ENCODE measurements around the gene RIC8A. TPM values are rescaled to one million over a fixed set of nuclear protein-coding genes. Genes with fewer than 3 reads are reported as not detected.
A peak's percentile ranks its signal among the peaks of the same experiment; 100 is the strongest.

RIC8A gene
- total and polyA plus RNA-seq, 4 donors = 93.1 to 118 (median 101) TPM

- H3K27ac ChIP-seq (ENCODE audit: low read depth, low read length) = no peak overlapping the region
- no peaks in the 10 kb centered on the region for H3K4me1 ChIP-seq (ENCODE audit: control insufficient read depth, insufficient read depth, low read length)
- H3K36me3 ChIP-seq (ENCODE audit: control insufficient read depth, insufficient read depth, low read length) = peaks cover 47% of the 10 kb centered on the region
- DNase-seq (ENCODE audit: low read depth in 4 of 6, low spot score in 6 of 6) = no peak
- H3K27me3 ChIP-seq (ENCODE audit: control insufficient read depth, insufficient read depth, low read length) = no peaks in the 10 kb centered on the region
- whole genome bisulfite sequencing (ENCODE audit: insufficient coverage) = 91% methylated on average over 2 of the region's 8 CpGs
- no peaks in the 10 kb centered on the region for H3K9me3 ChIP-seq (ENCODE audit: control insufficient read depth, insufficient read depth, low read length)
- H3K4me3 ChIP-seq (ENCODE audit: low read depth, low read length) = no peak overlapping the region
These were observed 45.2 kb downstream of the RIC8A start for GRCh38 chr11:252666-253065.

GRCh38 chr11:253160-253885 lies 45.8 kb downstream of the RIC8A start:
- no peaks in the 10 kb centered on the region for H3K4me1 ChIP-seq (ENCODE audit: control insufficient read depth, insufficient read depth, low read length)
- no peak overlapping the region for H3K27ac ChIP-seq (ENCODE audit: low read depth, low read length)
- H3K9me3 ChIP-seq (ENCODE audit: control insufficient read depth, insufficient read depth, low read length) = no peaks in the 10 kb centered on the region
- no peak overlapping the region for H3K4me3 ChIP-seq (ENCODE audit: low read depth, low read length)
- WGBS (ENCODE audit: insufficient coverage) = 80% methylated on average over 12 of the region's 13 CpGs
- DNase-seq (ENCODE audit: low read depth in 4 of 6, low spot score in 6 of 6) = no peak
- peaks cover 44% of the 10 kb centered on the region for H3K36me3 ChIP-seq (ENCODE audit: control insufficient read depth, insufficient read depth, low read length)
- H3K27me3 ChIP-seq (ENCODE audit: control insufficient read depth, insufficient read depth, low read length) = no peaks in the 10 kb centered on the region

GRCh38 chr11:253886-254270 lies 46.4 kb downstream of the RIC8A start:
- H3K27ac ChIP-seq (ENCODE audit: low read depth, low read length) = no peak overlapping the region
- no peak overlapping the region for H3K4me3 ChIP-seq (ENCODE audit: low read depth, low read length)
- WGBS (ENCODE audit: insufficient coverage) = 92% methylated on average over 4 of the region's 5 CpGs
- H3K9me3 ChIP-seq (ENCODE audit: control insufficient read depth, insufficient read depth, low read length) = no peaks in the 10 kb centered on the region
- no peaks in the 10 kb centered on the region for H3K4me1 ChIP-seq (ENCODE audit: control insufficient read depth, insufficient read depth, low read length)
- no peaks in the 10 kb centered on the region for H3K27me3 ChIP-seq (ENCODE audit: control insufficient read depth, insufficient read depth, low read length)
- no peak for DNase-seq (ENCODE audit: low read depth in 4 of 6, low spot score in 6 of 6)
- H3K36me3 ChIP-seq (ENCODE audit: control insufficient read depth, insufficient read depth, low read length) = peaks cover 41% of the 10 kb centered on the region

- no CpG with 5 or more reads among the region's 3 CpGs for WGBS (ENCODE audit: insufficient coverage)
- no peaks in the 10 kb centered on the region for H3K27me3 ChIP-seq (ENCODE audit: control insufficient read depth, insufficient read depth, low read length)
- no peak overlapping the region for H3K27ac ChIP-seq (ENCODE audit: low read depth, low read length)
- peaks cover 32% of the 10 kb centered on the region for H3K36me3 ChIP-seq (ENCODE audit: control insufficient read depth, insufficient read depth, low read length)
- H3K9me3 ChIP-seq (ENCODE audit: control insufficient read depth, insufficient read depth, low read length) = no peaks in the 10 kb centered on the region
- no peak overlapping the region for H3K4me3 ChIP-seq (ENCODE audit: low read depth, low read length)
- DNase-seq (ENCODE audit: low read depth in 4 of 6, low spot score in 6 of 6) = peak in 1 of 6 donors; percentile 2
- H3K4me1 ChIP-seq (ENCODE audit: control insufficient read depth, insufficient read depth, low read length) = no peaks in the 10 kb centered on the region
These were observed 47.7 kb downstream of the RIC8A start for GRCh38 chr11:255176-255575.

DNA sequence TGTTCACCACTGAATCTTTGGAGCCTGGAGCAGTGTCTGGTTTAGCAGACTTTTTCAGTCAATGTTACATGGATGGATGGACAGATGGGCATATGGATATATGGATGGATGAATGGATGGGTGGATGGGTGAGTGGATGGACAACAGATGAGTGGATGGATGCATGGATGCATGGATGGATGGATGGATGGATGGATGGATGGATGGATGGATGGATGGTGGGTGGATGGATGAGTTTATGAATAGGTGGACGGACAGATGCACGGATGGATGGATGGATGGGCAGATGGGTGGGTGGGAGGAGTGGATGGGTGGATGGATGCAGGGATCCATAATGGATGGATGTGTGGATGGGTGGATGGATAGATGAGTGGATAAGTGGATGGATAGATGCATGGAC lies 48.3 kb downstream of the RIC8A start:
- no peak for DNase-seq (ENCODE audit: low read depth in 4 of 6, low spot score in 6 of 6)
- peaks cover 28% of the 10 kb centered on the region for H3K36me3 ChIP-seq (ENCODE audit: control insufficient read depth, insufficient read depth, low read length)
- WGBS (ENCODE audit: insufficient coverage) = 100% methylated on average over 2 of the region's 2 CpGs
- H3K27me3 ChIP-seq (ENCODE audit: control insufficient read depth, insufficient read depth, low read length) = no peaks in the 10 kb centered on the region
- H3K4me3 ChIP-seq (ENCODE audit: low read depth, low read length) = no peak overlapping the region
- H3K4me1 ChIP-seq (ENCODE audit: control insufficient read depth, insufficient read depth, low read length) = no peaks in the 10 kb centered on the region
- H3K9me3 ChIP-seq (ENCODE audit: control insufficient read depth, insufficient read depth, low read length) = no peaks in the 10 kb centered on the region
- H3K27ac ChIP-seq (ENCODE audit: low read depth, low read length) = no peak overlapping the region

DNA sequence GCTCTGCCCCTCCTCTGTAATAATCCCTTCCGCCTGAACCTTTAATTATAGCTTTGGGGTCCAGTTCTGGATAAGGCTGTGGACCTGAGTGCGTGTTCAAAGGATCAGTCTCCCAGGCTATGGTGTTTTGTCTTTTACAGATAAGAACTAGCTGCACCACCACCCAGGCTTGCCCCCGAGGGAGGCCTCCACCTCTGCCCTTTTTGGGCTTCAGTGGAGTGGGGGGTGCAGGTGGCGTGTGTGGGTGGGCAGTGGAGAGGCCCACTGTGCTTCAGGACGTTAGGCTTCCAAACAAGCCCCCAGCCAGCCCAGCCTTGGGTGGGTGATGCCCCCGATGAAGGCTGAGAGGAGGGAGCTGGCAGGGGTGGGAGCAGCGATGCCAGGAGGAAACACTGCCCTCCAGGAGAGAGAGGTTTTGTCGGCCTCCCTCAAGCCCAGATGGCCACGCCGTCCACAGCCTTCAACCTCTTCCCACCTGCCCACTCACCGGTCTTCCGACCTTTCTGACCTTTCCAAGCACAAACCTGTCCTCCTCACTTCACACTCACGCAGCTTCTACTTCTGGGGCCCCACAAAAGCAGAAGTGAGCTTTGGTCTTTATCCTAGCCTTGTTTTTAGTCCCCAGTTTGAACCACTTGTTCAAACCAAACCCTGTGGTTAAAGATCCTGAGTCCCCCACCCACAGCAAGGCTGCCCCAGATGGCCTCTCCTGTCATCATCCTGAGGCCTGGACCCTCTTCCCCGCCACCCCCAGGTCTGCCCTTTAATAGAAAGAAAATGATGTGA lies 49.6 kb downstream of the RIC8A start:
- no peak overlapping the region for H3K4me3 ChIP-seq (ENCODE audit: low read depth, low read length)
- H3K36me3 ChIP-seq (ENCODE audit: control insufficient read depth, insufficient read depth, low read length) = peaks cover 19% of the 10 kb centered on the region
- no peak overlapping the region for H3K27ac ChIP-seq (ENCODE audit: low read depth, low read length)
- no peak for DNase-seq (ENCODE audit: low read depth in 4 of 6, low spot score in 6 of 6)
- H3K4me1 ChIP-seq (ENCODE audit: control insufficient read depth, insufficient read depth, low read length) = no peaks in the 10 kb centered on the region
- 78% methylated on average over 8 of the region's 14 CpGs for WGBS (ENCODE audit: insufficient coverage)
- H3K27me3 ChIP-seq (ENCODE audit: control insufficient read depth, insufficient read depth, low read length) = no peaks in the 10 kb centered on the region
- H3K9me3 ChIP-seq (ENCODE audit: control insufficient read depth, insufficient read depth, low read length) = peaks cover 1% of the 10 kb centered on the region

DNA sequence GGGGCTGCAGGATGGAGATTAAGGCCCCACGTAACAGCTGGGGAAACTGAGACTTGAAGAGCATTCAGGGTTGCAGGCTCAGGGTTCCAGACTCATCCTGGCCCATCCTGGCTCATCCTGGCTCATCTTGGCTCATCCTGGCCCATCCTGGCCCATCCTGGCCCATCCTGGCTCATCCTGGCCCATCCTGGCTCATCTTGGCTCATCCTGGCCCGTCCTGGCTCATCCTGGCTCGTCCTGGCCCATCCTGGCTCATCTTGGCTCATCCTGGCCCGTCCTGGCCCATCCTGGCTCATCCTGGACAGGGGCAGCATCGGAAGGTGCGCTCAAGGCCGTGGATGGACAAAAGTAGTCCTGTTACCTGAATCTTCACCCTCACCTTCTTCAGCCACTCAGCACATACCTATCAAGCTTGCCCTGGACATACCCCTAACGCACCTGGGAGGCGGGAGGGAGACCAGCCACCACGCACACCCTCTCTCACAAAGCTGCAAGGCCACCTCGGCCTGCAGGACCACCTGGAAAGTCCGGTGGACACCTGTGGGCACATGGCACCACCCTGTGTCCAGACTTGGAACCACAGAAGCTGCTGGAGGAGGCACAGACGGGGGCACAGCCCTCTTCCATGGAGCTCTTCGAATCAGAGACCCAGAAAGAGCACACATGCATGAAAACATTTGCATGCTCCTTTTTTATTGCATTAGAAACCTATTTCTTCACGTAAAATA lies 50.4 kb downstream of the RIC8A start:
- Histone ChIP-seq H3K4me1 (ENCODE audit: control insufficient read depth, insufficient read depth, low read length) (no peaks in the 10 kb centered on the region), H3K36me3 (ENCODE audit: control insufficient read depth, insufficient read depth, low read length) (peaks cover 11% of the 10 kb centered on the region), H3K27me3 (ENCODE audit: control insufficient read depth, insufficient read depth, low read length) (no peaks in the 10 kb centered on the region), H3K27ac (ENCODE audit: low read depth, low read length) (no peak overlapping the region), H3K9me3 (ENCODE audit: control insufficient read depth, insufficient read depth, low read length) (peaks cover 1% of the 10 kb centered on the region), H3K4me3 (ENCODE audit: low read depth, low read length) (no peak overlapping the region)
- DNase-seq (ENCODE audit: low read depth in 4 of 6, low spot score in 6 of 6) = no peak
- WGBS (ENCODE audit: insufficient coverage) = 76% methylated on average over 11 of the region's 15 CpGs

- DNase-seq (ENCODE audit: low read depth in 4 of 6, low spot score in 6 of 6) = no peak
- H3K27ac ChIP-seq (ENCODE audit: low read depth, low read length) = no peak overlapping the region
- H3K4me3 ChIP-seq (ENCODE audit: low read depth, low read length) = no peak overlapping the region
- no peaks in the 10 kb centered on the region for H3K4me1 ChIP-seq (ENCODE audit: control insufficient read depth, insufficient read depth, low read length)
- no peaks in the 10 kb centered on the region for H3K27me3 ChIP-seq (ENCODE audit: control insufficient read depth, insufficient read depth, low read length)
- WGBS (ENCODE audit: insufficient coverage) = no CpG with 5 or more reads among the region's 10 CpGs
- H3K9me3 ChIP-seq (ENCODE audit: control insufficient read depth, insufficient read depth, low read length) = peaks cover 1% of the 10 kb centered on the region
- no peaks in the 10 kb centered on the region for H3K36me3 ChIP-seq (ENCODE audit: control insufficient read depth, insufficient read depth, low read length)
These were observed 51.9 kb downstream of the RIC8A start for GRCh38 chr11:259413-259812.

GRCh38 chr11:261624-262023 lies 54.1 kb downstream of the RIC8A start:
- WGBS (ENCODE audit: insufficient coverage) = 94% methylated on average over 2 of the region's 4 CpGs

More at GRCh38 chr11:261624-262023, 54.1 kb downstream of the RIC8A start:
- Histone ChIP-seq H3K27ac (ENCODE audit: low read depth, low read length) (no peak overlapping the region), H3K27me3 (ENCODE audit: control insufficient read depth, insufficient read depth, low read length) (no peaks in the 10 kb centered on the region), H3K36me3 (ENCODE audit: control insufficient read depth, insufficient read depth, low read length) (no peaks in the 10 kb centered on the region), H3K9me3 (ENCODE audit: control insufficient read depth, insufficient read depth, low read length) (peaks cover 1% of the 10 kb centered on the region), H3K4me1 (ENCODE audit: control insufficient read depth, insufficient read depth, low read length) (no peaks in the 10 kb centered on the region), H3K4me3 (ENCODE audit: low read depth, low read length) (no peak overlapping the region)
- no peak for DNase-seq (ENCODE audit: low read depth in 4 of 6, low spot score in 6 of 6)
